Caco-2 (cell line): ENCODE data around the gene ZFYVE9. TPM values are rescaled to one million over a fixed set of nuclear protein-coding genes. Genes with fewer than 3 reads are reported as not detected.

Experiments
- BruUV-seq: library from RNA; stranded (reverse); fragments of 400-500 nt; replicated peaks from 2 replicates; lab custom pipeline; 2021; lab: Mats Ljungman, UMichigan
- CTCF ChIA-PET: fragments of 300-600 bp; sonication (Branson Sonifier 250); formaldehyde crosslinking; loops from one replicate; lab custom pipeline; 2022; ENCODE audit warnings: antibody characterized with exemption; lab: Charles Lee
- POLR2A ChIA-PET: fragments of 300-600 bp; sonication (Branson Sonifier 250); formaldehyde crosslinking; loops from one replicate; lab custom pipeline; 2022; ENCODE audit warnings: antibody characterized with exemption; lab: Charles Lee
- DNase-seq, 2 experiments: peaks; one replicate each; pipeline versions ENCODE4 v3.0.0 to v3.0.0-alpha.2; 2020 to 2022
- H3K27me3 ChIP-seq: replicated peaks from 2 replicates; pipeline ENCODE4 v1.6.0; 2011; ENCODE audit warnings: low read length; ENCODE audit not compliant: control insufficient read depth, insufficient read depth
- H3K36me3 ChIP-seq: 2 replicates; pipeline ENCODE4 v1.5.1; 2011; ENCODE audit warnings: low read length; ENCODE audit not compliant: control insufficient read depth, insufficient read depth
- H3K4me1 ChIP-seq: fragments of 250-450 bp; sonication (Bioruptor Pico); 2 replicates; pipeline ENCODE4 v1.5.1; 2020; ENCODE audit warnings: mild to moderate bottlenecking
- H3K4me3 ChIP-seq: 2 replicates; pipeline ENCODE4 v1.5.1; 2011; ENCODE audit warnings: low read depth, mild to moderate bottlenecking, control low read depth, low read length
- H3K9me3 ChIP-seq: fragments of 250-450 bp; sonication (Bioruptor Pico); 2 replicates; pipeline ENCODE4 v1.5.1; 2020; ENCODE audit warnings: mild to moderate bottlenecking, moderate library complexity
- H3K27ac Mint-ChIP-seq: one replicate; pipeline ENCODE4 v1.8.0; 2022; ENCODE audit warnings: mixed read lengths; ENCODE audit not compliant: unreplicated experiment
- H3K27me3 Mint-ChIP-seq: one replicate; pipeline ENCODE4 v1.8.0; 2022; ENCODE audit warnings: mixed read lengths; ENCODE audit not compliant: insufficient read depth, unreplicated experiment
- H3K36me3 Mint-ChIP-seq: one replicate; pipeline ENCODE4 v1.8.0; 2022; ENCODE audit warnings: mild to moderate bottlenecking, mixed read lengths; ENCODE audit not compliant: insufficient read depth, unreplicated experiment
- H3K4me1 Mint-ChIP-seq: one replicate; pipeline ENCODE4 v1.8.0; 2022; ENCODE audit warnings: low read depth, mixed read lengths; ENCODE audit not compliant: unreplicated experiment
- H3K4me3 Mint-ChIP-seq: one replicate; pipeline ENCODE4 v1.8.0; 2022; ENCODE audit warnings: mild to moderate bottlenecking, moderate library complexity, mixed read lengths; ENCODE audit not compliant: unreplicated experiment
- H3K9me3 Mint-ChIP-seq: one replicate; pipeline ENCODE4 v1.8.0; 2022; ENCODE audit warnings: mixed read lengths; ENCODE audit not compliant: unreplicated experiment
- CTCF ChIP-seq, 2 experiments: fragments of 200-600 bp in 1 of 2; IDR thresholded peaks; 1 replicate in 1 of 2; 2 replicates in 1 of 2; pipeline versions ENCODE4 v1.5.1 to v1.8.0; 2011 to 2022; ENCODE audit warnings: antibody characterized with exemption in 1 of 2, control low read depth in 1 of 2, inconsistent platforms in 1 of 2, low read depth in 1 of 2, low read length in 1 of 2, mild to moderate bottlenecking in 1 of 2, moderate library complexity in 1 of 2; ENCODE audit not compliant: insufficient read depth in 1 of 2, severe bottlenecking in 1 of 2, unreplicated experiment in 1 of 2
- intact Hi-C: fragments of 100-400 bp; cut with micrococcal nuclease; formaldehyde crosslinking; loops from one replicate; pipeline ENCODE4 v1.10.0; 2022; ENCODE audit not compliant: unreplicated experiment
- total RNA-seq: library from RNA; stranded (reverse); gene quantifications from 2 replicates; pipeline ENCODE4 v1.2.3, GENCODE V29; 2022

ZFYVE9 gene
- total RNA-seq, 1 experiment from 2014 or later: 18.4 TPM

GRCh38 chr1:52158218-52158617 is 16.3 kb downstream of the ZFYVE9 start:
- no peak overlapping the region for H3K4me3 ChIP-seq
- CTCF ChIA-PET: no interaction called here

GRCh38 chr1:52159033-52159789 is 17.3 kb downstream of the ZFYVE9 start:
- POLR2A ChIA-PET: interaction anchor here (0.6 kb wide), 1 partner anchor 129 kb away, joined by 6 read pairs; no protein-coding TSS in a partner anchor
- no peak for DNase-seq
- BruUV-seq: no TSS peak
- intact Hi-C loops: no loop called here
- no peak overlapping the region for H3K4me3 Mint-ChIP-seq
- H3K4me3 ChIP-seq: no peak overlapping the region
- no peaks in the 10 kb centered on the region for H3K36me3 ChIP-seq
- H3K9me3 ChIP-seq: no peaks in the 10 kb centered on the region
- no peaks in the 10 kb centered on the region for H3K4me1 ChIP-seq
- H3K27me3 Mint-ChIP-seq: no peaks in the 10 kb centered on the region
- CTCF ChIA-PET: no interaction called here
- no peaks in the 10 kb centered on the region for H3K4me1 Mint-ChIP-seq
- H3K27me3 ChIP-seq: no peaks in the 10 kb centered on the region
- TF ChIP-seq CTCF (IDR thresholded peaks at IDR 0.05; ENCODE audit: insufficient read depth in 1 of 2, low read depth in 1 of 2, low read length in 1 of 2, severe bottlenecking in 1 of 2, unreplicated experiment in 1 of 2): no peak
- H3K27ac Mint-ChIP-seq: no peak overlapping the region
- H3K9me3 Mint-ChIP-seq: no peaks in the 10 kb centered on the region
- peaks cover 4% of the 10 kb centered on the region for H3K36me3 Mint-ChIP-seq

More at GRCh38 chr1:52158218-52158617, 16.3 kb downstream of the ZFYVE9 start:
- H3K9me3 ChIP-seq: no peaks in the 10 kb centered on the region
- no peak for DNase-seq
- Mint-ChIP-seq H3K9me3 (no peaks in the 10 kb centered on the region), H3K27me3 (no peaks in the 10 kb centered on the region), H3K4me3 (no peak overlapping the region), H3K36me3 (peaks cover 4% of the 10 kb centered on the region), H3K27ac (no peak overlapping the region), H3K4me1 (no peaks in the 10 kb centered on the region)
- intact Hi-C loops: no loop called here
- no peak for TF ChIP-seq CTCF (IDR thresholded peaks at IDR 0.05; ENCODE audit: insufficient read depth in 1 of 2, low read depth in 1 of 2, low read length in 1 of 2, severe bottlenecking in 1 of 2, unreplicated experiment in 1 of 2)
- no peaks in the 10 kb centered on the region for H3K27me3 ChIP-seq
- H3K36me3 ChIP-seq: no peaks in the 10 kb centered on the region
- no peaks in the 10 kb centered on the region for H3K4me1 ChIP-seq
- POLR2A ChIA-PET: no interaction called here
- BruUV-seq: no TSS peak

GRCh38 chr1:52162947-52163346 is 21.1 kb downstream of the ZFYVE9 start:
- no peaks in the 10 kb centered on the region for H3K36me3 ChIP-seq
- no peak overlapping the region for H3K4me3 ChIP-seq
- Mint-ChIP-seq H3K27ac (no peak overlapping the region), H3K9me3 (no peaks in the 10 kb centered on the region), H3K27me3 (no peaks in the 10 kb centered on the region), H3K4me3 (no peak overlapping the region), H3K36me3 (peaks cover 4% of the 10 kb centered on the region), H3K4me1 (no peaks in the 10 kb centered on the region)
- POLR2A ChIA-PET: no interaction called here
- no peak for DNase-seq
- no peak for TF ChIP-seq CTCF (IDR thresholded peaks at IDR 0.05; ENCODE audit: insufficient read depth in 1 of 2, low read depth in 1 of 2, low read length in 1 of 2, severe bottlenecking in 1 of 2, unreplicated experiment in 1 of 2)
- H3K9me3 ChIP-seq: no peaks in the 10 kb centered on the region
- H3K27me3 ChIP-seq: no peaks in the 10 kb centered on the region
- CTCF ChIA-PET: no interaction called here
- no peaks in the 10 kb centered on the region for H3K4me1 ChIP-seq
- intact Hi-C loops: no loop called here
- no TSS peak for BruUV-seq
